GM12872 (cell line): ENCODE measurements around the gene ADARB2.

Experiments
- CTCF ChIP-seq: IDR thresholded peaks from 3 replicates; pipeline ENCODE4 v1.5.1; 2011; ENCODE audit warnings: low read depth, mild to moderate bottlenecking, low read length, moderate library complexity; ENCODE audit not compliant: insufficient read depth

Gene ADARB2

GRCh38 chr10:1559311-1559710 lies 178.0 kb downstream of the ADARB2 start:
- no peak for TF ChIP-seq CTCF

- TF ChIP-seq CTCF: no peak
These were observed 178.4 kb downstream of the ADARB2 start for GRCh38 chr10:1558906-1559305.

- no peak for TF ChIP-seq CTCF
These were observed 180.2 kb downstream of the ADARB2 start for GRCh38 chr10:1557081-1557480.

- no peak for TF ChIP-seq CTCF
These were observed 180.8 kb downstream of the ADARB2 start for GRCh38 chr10:1556496-1556895.

- no peak for TF ChIP-seq CTCF
These were observed 183.4 kb downstream of the ADARB2 start for GRCh38 chr10:1553951-1554350.

- no peak for TF ChIP-seq CTCF
These were observed 184.2 kb downstream of the ADARB2 start for GRCh38 chr10:1552881-1553670.

- no peak for TF ChIP-seq CTCF
These were observed 184.9 kb downstream of the ADARB2 start for GRCh38 chr10:1552406-1552805.
